HCT116 (cell line): ENCODE results near the gene MEG3. TPM values are rescaled to one million over a fixed set of nuclear protein-coding genes. Genes with fewer than 3 reads are reported as not detected.

ENCODE experiments used
- ATAC-seq: fragments of 200-7000 bp; cut with Tn5 transposase; 2 replicates; pipeline ENCODE4 v1.9.1; 2020; ENCODE audit warnings: mild to moderate bottlenecking, moderate library complexity
- BruUV-seq: library from RNA; stranded (reverse); fragments of 400-500 nt; replicated peaks from 2 replicates; lab custom pipeline; 2021; lab: Mats Ljungman, UMichigan
- CTCF ChIA-PET: fragments of 300-600 bp; sonication (Branson Sonifier 250); formaldehyde crosslinking; loops from one replicate; lab custom pipeline; 2021; ENCODE audit warnings: antibody characterized with exemption; lab: Charles Lee
- POLR2A ChIA-PET: fragments of 300-600, 350-600 bp; sonication (Branson Sonifier 250); formaldehyde crosslinking; loops from one replicate; lab custom pipeline; 2021; ENCODE audit warnings: antibody characterized with exemption; lab: Charles Lee
- RAD21 ChIA-PET, 2 experiments: fragments of 300-600 bp; sonication (Branson Sonifier 250); formaldehyde crosslinking; loops; one replicate each; lab custom pipeline; 2023; ENCODE audit warnings: low total read pairs in 2 of 2; ENCODE audit not compliant: uncharacterized antibody in 2 of 2, unreplicated experiment in 2 of 2, low non-redundant PET in 1 of 2; lab: Charles Lee
- DNase-seq: peaks from one replicate; pipeline ENCODE4 v3.0.0-alpha.2; 2010; ENCODE audit warnings: low read depth, low spot score
- H2AFZ ChIP-seq: fragments of 200-600 bp; shearing (Covaris generic), sonication (generic); 2 replicates; pipeline ENCODE4 v1.6.1; 2017; ENCODE audit warnings: low read depth, mixed run types, mixed read lengths, antibody characterized with exemption, low read length; ENCODE audit not compliant: poor library complexity, severe bottlenecking
- H3K27ac ChIP-seq: 2 replicates; pipeline ENCODE4 v1.5.1; 2012; ENCODE audit warnings: low read depth, low read length
- H3K27me3 ChIP-seq: fragments of 200-600 bp; sonication (generic); 2 replicates; pipeline ENCODE4 v1.6.1; 2016; ENCODE audit warnings: mixed run types, low read length, mixed read lengths; ENCODE audit not compliant: insufficient read depth
- H3K36me3 ChIP-seq, 2 experiments: fragments of 200-500 bp in 1 of 2; fragments of 200-600 bp in 1 of 2; sonication (Bioruptor generic) in 1 of 2; sonication (generic) in 1 of 2; 2 replicates each; pipeline versions ENCODE4 v1.5.1 to v1.6.1; 2014 to 2016; ENCODE audit warnings: low read length in 2 of 2, inconsistent platforms in 1 of 2, mixed read lengths in 1 of 2, mixed run types in 1 of 2; ENCODE audit not compliant: insufficient read depth in 2 of 2, control insufficient read depth in 1 of 2
- H3K4me1 ChIP-seq, 2 experiments: fragments of 200-600 bp in 1 of 2; sonication (generic) in 1 of 2; 2 replicates each; pipeline versions ENCODE4 v1.5.1 to v1.6.1; 2012 to 2017; ENCODE audit warnings: low read length in 2 of 2, inconsistent platforms in 1 of 2, mild to moderate bottlenecking in 1 of 2, mixed read lengths in 1 of 2, mixed run types in 1 of 2, moderate library complexity in 1 of 2; ENCODE audit not compliant: insufficient read depth in 2 of 2, control insufficient read depth in 1 of 2
- H3K4me2 ChIP-seq: fragments of 200-600 bp; sonication (generic); 2 replicates; pipeline ENCODE4 v1.6.1; 2017; ENCODE audit warnings: mixed run types, low read length, mixed read lengths
- H3K4me3 ChIP-seq, 2 experiments: fragments of 200-600 bp in 1 of 2; sonication (generic) in 1 of 2; replicated peaks in 1 of 2; 2 replicates each; pipeline ENCODE4 v1.5.1; 2011 to 2016; ENCODE audit warnings: low read length in 2 of 2, control low read depth in 1 of 2, low read depth in 1 of 2, mild to moderate bottlenecking in 1 of 2, mixed read lengths in 1 of 2, mixed run types in 1 of 2
- H3K79me2 ChIP-seq: fragments of 200-600 bp; sonication (generic); 2 replicates; pipeline ENCODE4 v1.6.1; 2017; ENCODE audit warnings: mild to moderate bottlenecking, mixed run types, low read length, moderate library complexity, mixed read lengths; ENCODE audit not compliant: insufficient read depth
- H3K9ac ChIP-seq: fragments of 200-600 bp; sonication (generic); 2 replicates; pipeline ENCODE4 v1.6.1; 2016; ENCODE audit warnings: low read length, mixed read lengths
- H3K9me2 ChIP-seq: fragments of 200-600 bp; sonication (generic), shearing (Covaris generic); 2 replicates; pipeline ENCODE4 v1.6.1; 2017; ENCODE audit warnings: mixed run types, mild to moderate bottlenecking, moderate library complexity; ENCODE audit not compliant: insufficient read depth
- H3K9me3 ChIP-seq, 2 experiments: fragments of 200-500 bp in 1 of 2; fragments of 200-600 bp in 1 of 2; sonication (Bioruptor generic) in 1 of 2; sonication (generic) in 1 of 2; 2 replicates each; pipeline ENCODE4 v1.6.1; 2014 to 2017; ENCODE audit warnings: low read length in 2 of 2, mixed read lengths in 2 of 2, inconsistent platforms in 1 of 2, low read depth in 1 of 2, mild to moderate bottlenecking in 1 of 2, mixed run types in 1 of 2, moderate library complexity in 1 of 2; ENCODE audit not compliant: control insufficient read depth in 1 of 2, insufficient read depth in 1 of 2
- H4K20me1 ChIP-seq: fragments of 200-600 bp; sonication (generic), shearing (Covaris generic); 2 replicates; pipeline ENCODE4 v1.6.1; 2017; ENCODE audit warnings: mixed run types, mild to moderate bottlenecking, moderate library complexity; ENCODE audit not compliant: insufficient read depth
- CBX3 ChIP-seq: IDR thresholded peaks from 2 replicates; pipeline ENCODE4 v1.6.1; 2012; ENCODE audit warnings: low read depth
- EGR1 ChIP-seq: IDR thresholded peaks from 2 replicates; pipeline ENCODE4 v1.6.1; 2012; ENCODE audit warnings: low read depth
- ELF1 ChIP-seq: IDR thresholded peaks from 2 replicates; pipeline ENCODE4 v1.6.1; 2012; ENCODE audit warnings: low read depth, borderline replicate concordance
- EZH2 ChIP-seq: fragments of 200-600 bp; sonication (generic); IDR thresholded peaks from 2 replicates; pipeline ENCODE4 v1.6.1; 2017; ENCODE audit warnings: antibody characterized with exemption, mixed run types
- FOSL1 ChIP-seq: IDR thresholded peaks from 2 replicates; pipeline ENCODE4 v1.6.1; 2012; ENCODE audit warnings: low read depth
- POLR2A ChIP-seq: IDR thresholded peaks from 2 replicates; pipeline ENCODE4 v1.7.0; 2011; ENCODE audit warnings: borderline replicate concordance; ENCODE audit not compliant: insufficient read depth, insufficient read length; ENCODE audit errors: extremely low read depth
- POLR2AphosphoS5 ChIP-seq: IDR thresholded peaks from 2 replicates; pipeline ENCODE4 v1.6.1; 2011; ENCODE audit warnings: mild to moderate bottlenecking, low read depth, low read length, moderate library complexity
- REST ChIP-seq: IDR thresholded peaks from 2 replicates; pipeline ENCODE4 v1.6.1; 2012; ENCODE audit warnings: low read depth
- SIN3A ChIP-seq: IDR thresholded peaks from 2 replicates; pipeline ENCODE4 v1.6.1; 2012; ENCODE audit warnings: low read depth
- SP1 ChIP-seq: IDR thresholded peaks from 2 replicates; pipeline ENCODE4 v1.6.1; 2012; ENCODE audit warnings: low read depth
- TCF7L2 ChIP-seq: IDR thresholded peaks from 2 replicates; pipeline ENCODE4 v1.7.0; 2011; ENCODE audit warnings: borderline replicate concordance, inconsistent platforms; ENCODE audit not compliant: insufficient read depth, insufficient read length; ENCODE audit errors: extremely low read depth
- ZBTB33 ChIP-seq: IDR thresholded peaks from 2 replicates; pipeline ENCODE4 v1.6.1; 2011; ENCODE audit warnings: mild to moderate bottlenecking, low read length, moderate library complexity; ENCODE audit not compliant: insufficient replicate concordance; ENCODE audit errors: extremely low read depth
- ZFX ChIP-seq: fragments of 450-650 bp; IDR thresholded peaks from 2 replicates; pipeline ENCODE4 v1.6.1; 2017
- ZNF274 ChIP-seq: fragments of 200-500 bp; sonication (Bioruptor generic); IDR thresholded peaks from 2 replicates; pipeline ENCODE4 v1.6.1; 2014; ENCODE audit warnings: mild to moderate bottlenecking, low read depth, low read length, inconsistent platforms
- intact Hi-C: fragments of 100-400 bp; cut with micrococcal nuclease; formaldehyde crosslinking; loops from 2 replicates; pipeline ENCODE4 v1.10.0; 2022
- total RNA-seq: library from RNA; stranded (reverse); gene quantifications from one replicate; pipeline ENCODE4 v1.2.1, GENCODE V29; 2021; ENCODE audit not compliant: unreplicated experiment
- TF ChIP-seq, protein P1 (sequence below): IDR thresholded peaks from 2 replicates; pipeline ENCODE4 v1.6.1; 2012
- TF ChIP-seq, protein P2 (sequence below), 3 experiments: fragments of 200-600 bp in 1 of 3; sonication (generic) in 1 of 3; IDR thresholded peaks in 2 of 3; conservative IDR thresholded peaks in 1 of 3; 2 replicates each; pipeline ENCODE4 v1.5.1; 2012 to 2017; ENCODE audit warnings: low read depth in 2 of 3, low read length in 2 of 3, antibody characterized with exemption in 1 of 3, borderline replicate concordance in 1 of 3, control low read depth in 1 of 3, mild to moderate bottlenecking in 1 of 3, mixed read lengths in 1 of 3, mixed run types in 1 of 3, moderate library complexity in 1 of 3; ENCODE audit not compliant: insufficient read depth in 1 of 3
- TF ChIP-seq, protein P3 (sequence below): IDR thresholded peaks from 2 replicates; pipeline ENCODE4 v1.6.1; 2012

MEG3 gene
- total RNA-seq, 1 experiment from 2014 or later: 2.5 TPM

- Histone ChIP-seq H4K20me1 (no peaks in the 10 kb centered on the region), H3K4me3 (no peak overlapping the region), H3K27ac (no peak overlapping the region), H3K36me3 (no peaks in the 10 kb centered on the region), H3K9ac (no peak overlapping the region), H2AFZ (no peak overlapping the region), H3K79me2 (no peaks in the 10 kb centered on the region), H3K4me2 (no peak overlapping the region), H3K9me2 (no peaks in the 10 kb centered on the region), H3K4me1 (no peaks in the 10 kb centered on the region), H3K27me3 (no peaks in the 10 kb centered on the region), H3K9me3 (no peaks in the 10 kb centered on the region)
- ATAC-seq (no peak), DNase-seq (no peak)
- CTCF ChIA-PET: no interaction called here
- RAD21 ChIA-PET: no interaction called here
- intact Hi-C loops: no loop called here
- POLR2A ChIA-PET: no interaction called here
- BruUV-seq: no TSS peak
- TF ChIP-seq POLR2A: no peak
- TF ChIP-seq SP1: no peak
- no peak for TF ChIP-seq REST
- TF ChIP-seq ZNF274: no peak
- no peak for TF ChIP-seq EZH2
- no peak for TF ChIP-seq FOSL1
- TF ChIP-seq, protein P1, sequence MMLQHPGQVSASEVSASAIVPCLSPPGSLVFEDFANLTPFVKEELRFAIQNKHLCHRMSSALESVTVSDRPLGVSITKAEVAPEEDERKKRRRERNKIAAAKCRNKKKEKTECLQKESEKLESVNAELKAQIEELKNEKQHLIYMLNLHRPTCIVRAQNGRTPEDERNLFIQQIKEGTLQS: no peak
- TF ChIP-seq ELF1: no peak
- TF ChIP-seq, protein P2, sequence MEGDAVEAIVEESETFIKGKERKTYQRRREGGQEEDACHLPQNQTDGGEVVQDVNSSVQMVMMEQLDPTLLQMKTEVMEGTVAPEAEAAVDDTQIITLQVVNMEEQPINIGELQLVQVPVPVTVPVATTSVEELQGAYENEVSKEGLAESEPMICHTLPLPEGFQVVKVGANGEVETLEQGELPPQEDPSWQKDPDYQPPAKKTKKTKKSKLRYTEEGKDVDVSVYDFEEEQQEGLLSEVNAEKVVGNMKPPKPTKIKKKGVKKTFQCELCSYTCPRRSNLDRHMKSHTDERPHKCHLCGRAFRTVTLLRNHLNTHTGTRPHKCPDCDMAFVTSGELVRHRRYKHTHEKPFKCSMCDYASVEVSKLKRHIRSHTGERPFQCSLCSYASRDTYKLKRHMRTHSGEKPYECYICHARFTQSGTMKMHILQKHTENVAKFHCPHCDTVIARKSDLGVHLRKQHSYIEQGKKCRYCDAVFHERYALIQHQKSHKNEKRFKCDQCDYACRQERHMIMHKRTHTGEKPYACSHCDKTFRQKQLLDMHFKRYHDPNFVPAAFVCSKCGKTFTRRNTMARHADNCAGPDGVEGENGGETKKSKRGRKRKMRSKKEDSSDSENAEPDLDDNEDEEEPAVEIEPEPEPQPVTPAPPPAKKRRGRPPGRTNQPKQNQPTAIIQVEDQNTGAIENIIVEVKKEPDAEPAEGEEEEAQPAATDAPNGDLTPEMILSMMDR (IDR thresholded peaks at IDR 0.05 in 2 of 3, conservative IDR thresholded peaks at IDR 0.05 in 1 of 3; ENCODE audit: borderline replicate concordance in 1 of 3, insufficient read depth in 1 of 3, low read depth in 2 of 3, low read length in 2 of 3): no peak
- TF ChIP-seq CBX3: no peak
- TF ChIP-seq EGR1: no peak
- no peak for TF ChIP-seq ZBTB33
- TF ChIP-seq POLR2AphosphoS5: no peak
- no peak for TF ChIP-seq SIN3A
- TF ChIP-seq, protein P3, sequence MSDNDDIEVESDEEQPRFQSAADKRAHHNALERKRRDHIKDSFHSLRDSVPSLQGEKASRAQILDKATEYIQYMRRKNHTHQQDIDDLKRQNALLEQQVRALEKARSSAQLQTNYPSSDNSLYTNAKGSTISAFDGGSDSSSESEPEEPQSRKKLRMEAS: no peak
- TF ChIP-seq ZFX: no peak
- TF ChIP-seq TCF7L2: no peak
These were observed 67.8 kb downstream of the MEG3 start for GRCh38 chr14:100893760-100894159.
